H9 (cell line): ENCODE results near the gene PACS1. TPM values are rescaled to one million over a fixed set of nuclear protein-coding genes. Genes with fewer than 3 reads are reported as not detected.
A peak's percentile ranks its signal among the peaks of the same experiment; 100 is the strongest.

Experiments used
- DNase-seq: peaks from one replicate; pipeline ENCODE4 v3.0.0-alpha.2; 2017
- H2AFZ ChIP-seq: one replicate; pipeline ENCODE4 v1.6.1; 2013; ENCODE audit warnings: mild to moderate bottlenecking, low read length, control low read depth, moderate library complexity
- H2AK5ac ChIP-seq: 2 replicates; pipeline ENCODE4 v1.6.1; 2013; ENCODE audit warnings: low read length, control low read depth, mixed read lengths; ENCODE audit not compliant: insufficient read length
- H2BK120ac ChIP-seq: one replicate; pipeline ENCODE4 v1.6.1; 2013; ENCODE audit warnings: low read depth, mild to moderate bottlenecking, low read length, control low read depth, inconsistent platforms; ENCODE audit not compliant: poor library complexity, severe bottlenecking
- H2BK12ac ChIP-seq: 2 replicates; pipeline ENCODE4 v1.6.1; 2013; ENCODE audit warnings: low read length, control low read depth, mixed read lengths, low read depth; ENCODE audit not compliant: insufficient read length
- H2BK15ac ChIP-seq: 2 replicates; pipeline ENCODE4 v1.6.1; 2013; ENCODE audit warnings: low read depth, low read length, control low read depth
- H2BK20ac ChIP-seq: one replicate; pipeline ENCODE4 v1.6.1; 2013; ENCODE audit warnings: low read depth, mild to moderate bottlenecking, low read length, control low read depth, inconsistent platforms; ENCODE audit not compliant: poor library complexity, severe bottlenecking
- H2BK5ac ChIP-seq: 2 replicates; pipeline ENCODE4 v1.6.1; 2013; ENCODE audit warnings: low read length, control low read depth, mixed read lengths; ENCODE audit not compliant: insufficient read length
- H3K14ac ChIP-seq: 2 replicates; pipeline ENCODE4 v1.6.1; 2013; ENCODE audit warnings: low read length, control low read depth; ENCODE audit not compliant: insufficient read depth
- H3K18ac ChIP-seq: 2 replicates; pipeline ENCODE4 v1.6.1; 2013; ENCODE audit warnings: low read depth, mild to moderate bottlenecking, mixed read lengths, low read length, control low read depth; ENCODE audit not compliant: insufficient read length
- H3K23ac ChIP-seq: 2 replicates; pipeline ENCODE4 v1.6.1; 2013; ENCODE audit warnings: low read length, control low read depth, mixed read lengths, low read depth; ENCODE audit not compliant: insufficient read length
- H3K23me2 ChIP-seq: 2 replicates; pipeline ENCODE4 v1.6.1; 2013; ENCODE audit warnings: low read depth, mild to moderate bottlenecking, mixed read lengths, low read length, control low read depth; ENCODE audit not compliant: insufficient read length, poor library complexity, severe bottlenecking
- H3K27ac ChIP-seq: 2 replicates; pipeline ENCODE4 v1.5.1; 2013; ENCODE audit warnings: low read length, control low read depth, mixed read lengths, low read depth; ENCODE audit not compliant: insufficient read length
- H3K27me3 ChIP-seq: 2 replicates; pipeline ENCODE4 v1.6.1; 2013; ENCODE audit warnings: low read length, control low read depth, inconsistent platforms; ENCODE audit not compliant: insufficient read depth
- H3K4ac ChIP-seq: 2 replicates; pipeline ENCODE4 v1.6.1; 2013; ENCODE audit warnings: low read depth, mild to moderate bottlenecking, control low read depth, inconsistent platforms, low read length, moderate library complexity
- H3K4me1 ChIP-seq: 2 replicates; pipeline ENCODE4 v1.6.1; 2013; ENCODE audit warnings: low read length, control low read depth, inconsistent platforms; ENCODE audit not compliant: insufficient read depth
- H3K4me2 ChIP-seq: 2 replicates; pipeline ENCODE4 v1.6.1; 2013; ENCODE audit warnings: low read length, control low read depth, mixed read lengths; ENCODE audit not compliant: insufficient read length, insufficient read depth
- H3K56ac ChIP-seq: 2 replicates; pipeline ENCODE4 v1.6.1; 2013; ENCODE audit warnings: low read depth, mild to moderate bottlenecking, mixed read lengths, low read length, control low read depth; ENCODE audit not compliant: insufficient read length
- H3K79me1 ChIP-seq: 2 replicates; pipeline ENCODE4 v1.6.1; 2013; ENCODE audit warnings: low read depth, mild to moderate bottlenecking, moderate library complexity, low read length, control low read depth, inconsistent platforms; ENCODE audit not compliant: insufficient read depth, poor library complexity, severe bottlenecking
- H3K79me2 ChIP-seq: 2 replicates; pipeline ENCODE4 v1.6.1; 2013; ENCODE audit warnings: low read length, control low read depth, inconsistent platforms; ENCODE audit not compliant: insufficient read depth
- H3K9ac ChIP-seq: 2 replicates; pipeline ENCODE4 v1.6.1; 2013; ENCODE audit warnings: low read length, control low read depth, mixed read lengths; ENCODE audit not compliant: insufficient read length; ENCODE audit errors: extremely low read depth
- H3K9me3 ChIP-seq: one replicate; pipeline ENCODE4 v1.6.1; 2013; ENCODE audit warnings: low read depth, low read length, inconsistent platforms; ENCODE audit not compliant: control insufficient read depth
- H3T11ph ChIP-seq: one replicate; pipeline ENCODE4 v1.6.1; 2013; ENCODE audit warnings: mild to moderate bottlenecking, low read length, control low read depth, inconsistent platforms
- H4K20me1 ChIP-seq: one replicate; pipeline ENCODE4 v1.6.1; 2013; ENCODE audit not compliant: control insufficient read depth, insufficient read length, insufficient read depth
- H4K5ac ChIP-seq: 2 replicates; pipeline ENCODE4 v1.6.1; 2013; ENCODE audit warnings: low read depth, mild to moderate bottlenecking, mixed read lengths, low read length, control low read depth; ENCODE audit not compliant: insufficient read length
- H4K8ac ChIP-seq: replicated peaks from 2 replicates; pipeline ENCODE4 v1.6.1; 2013; ENCODE audit warnings: low read length, control low read depth, mixed read lengths, low read depth; ENCODE audit not compliant: insufficient read length
- H4K91ac ChIP-seq: 2 replicates; pipeline ENCODE4 v1.6.1; 2013; ENCODE audit warnings: low read depth, mild to moderate bottlenecking, moderate library complexity, mixed read lengths, low read length, control low read depth; ENCODE audit not compliant: insufficient read length
- H3K27ac Mint-ChIP-seq, 3 experiments: 2 replicates in 2 of 3; 3 replicates in 1 of 3; pipeline ENCODE4 v1.8.0; 2020 to 2021; ENCODE audit warnings: mixed read lengths in 3 of 3, mild to moderate bottlenecking in 1 of 3, moderate library complexity in 1 of 3
- H3K27me3 Mint-ChIP-seq: 2 replicates; pipeline ENCODE4 v1.8.0; 2021; ENCODE audit warnings: low read depth, mild to moderate bottlenecking, moderate library complexity, mixed read lengths
- H3K36me3 Mint-ChIP-seq, 3 experiments: 2 replicates in 2 of 3; 3 replicates in 1 of 3; pipeline ENCODE4 v1.8.0; 2020 to 2021; ENCODE audit warnings: low read depth in 3 of 3, mixed read lengths in 3 of 3; ENCODE audit not compliant: insufficient read depth in 1 of 3
- H3K4me1 Mint-ChIP-seq, 2 experiments: 2 replicates each; pipeline ENCODE4 v1.8.0; 2020; ENCODE audit warnings: mixed read lengths in 2 of 2
- H3K4me3 Mint-ChIP-seq, 2 experiments: 2 replicates in 1 of 2; 3 replicates in 1 of 2; pipeline ENCODE4 v1.8.0; 2020 to 2021; ENCODE audit warnings: mild to moderate bottlenecking in 2 of 2, mixed read lengths in 2 of 2, moderate library complexity in 1 of 2
- H3K9me3 Mint-ChIP-seq, 2 experiments: 2 replicates in 1 of 2; 3 replicates in 1 of 2; pipeline ENCODE4 v1.8.0; 2020; ENCODE audit warnings: mild to moderate bottlenecking in 2 of 2, mixed read lengths in 2 of 2, moderate library complexity in 1 of 2
- WGBS: extraction: QIAGEN DNeasy Blood & Tissue Kit; methylation state at CpG from one replicate; pipeline ENCODE4 v1.1.7; 2013; ENCODE audit warnings: missing lambda C conversion rate, low lambda C conversion rate, mixed read lengths; ENCODE audit not compliant: insufficient read length; ENCODE audit errors: extremely low coverage; 5-methylcytosine and 5-hydroxymethylcytosine counted together
- total RNA-seq: library from RNA; stranded (reverse); gene quantifications from 2 replicates; pipeline ENCODE4 v1.2.1, GENCODE V29; 2021
- TF ChIP-seq, protein P1 (sequence below): fragments of 200-600 bp; sonication (generic); conservative IDR thresholded peaks from 3 replicates; pipeline ENCODE4 v1.8.0; 2021; ENCODE audit warnings: antibody characterized with exemption, mild to moderate bottlenecking

Gene PACS1
- total RNA-seq, 1 experiment from 2014 or later = 35.5 TPM

- Histone ChIP-seq H4K5ac (no peak overlapping the region), H2AFZ (no peak overlapping the region), H3K4me2 (no peak overlapping the region), H2BK120ac (no peak overlapping the region), H3K79me1 (no peaks in the 10 kb centered on the region), H3K79me2 (peaks cover 1% of the 10 kb centered on the region; the same call in 1 of the 2 replicates), H4K8ac (no peak overlapping the region), H2BK15ac (no peak overlapping the region), H3K27me3 (no peaks in the 10 kb centered on the region), H3T11ph (no peak overlapping the region), H3K18ac (no peak overlapping the region), H3K23me2 (peaks cover 4% of the 10 kb centered on the region), H3K9me3 (no peaks in the 10 kb centered on the region), H3K56ac (no peak overlapping the region), H3K9ac (no peak overlapping the region), H3K4me1 (0 out of 2 replicates have a peak, but pooled peaks cover 2% of the 10 kb centered on the region), H4K91ac (no peak overlapping the region), H2BK12ac (no peak overlapping the region), H2BK20ac (no peak overlapping the region), H4K20me1 (no peaks in the 10 kb centered on the region), H2AK5ac (no peak overlapping the region), H3K23ac (no peak overlapping the region), H3K14ac (no peak overlapping the region), H3K27ac (no peak overlapping the region), H3K4ac (no peak overlapping the region), H2BK5ac (no peak overlapping the region)
- TF ChIP-seq, protein P1, sequence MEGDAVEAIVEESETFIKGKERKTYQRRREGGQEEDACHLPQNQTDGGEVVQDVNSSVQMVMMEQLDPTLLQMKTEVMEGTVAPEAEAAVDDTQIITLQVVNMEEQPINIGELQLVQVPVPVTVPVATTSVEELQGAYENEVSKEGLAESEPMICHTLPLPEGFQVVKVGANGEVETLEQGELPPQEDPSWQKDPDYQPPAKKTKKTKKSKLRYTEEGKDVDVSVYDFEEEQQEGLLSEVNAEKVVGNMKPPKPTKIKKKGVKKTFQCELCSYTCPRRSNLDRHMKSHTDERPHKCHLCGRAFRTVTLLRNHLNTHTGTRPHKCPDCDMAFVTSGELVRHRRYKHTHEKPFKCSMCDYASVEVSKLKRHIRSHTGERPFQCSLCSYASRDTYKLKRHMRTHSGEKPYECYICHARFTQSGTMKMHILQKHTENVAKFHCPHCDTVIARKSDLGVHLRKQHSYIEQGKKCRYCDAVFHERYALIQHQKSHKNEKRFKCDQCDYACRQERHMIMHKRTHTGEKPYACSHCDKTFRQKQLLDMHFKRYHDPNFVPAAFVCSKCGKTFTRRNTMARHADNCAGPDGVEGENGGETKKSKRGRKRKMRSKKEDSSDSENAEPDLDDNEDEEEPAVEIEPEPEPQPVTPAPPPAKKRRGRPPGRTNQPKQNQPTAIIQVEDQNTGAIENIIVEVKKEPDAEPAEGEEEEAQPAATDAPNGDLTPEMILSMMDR = peak; percentile 33; the same call in 2 of the 3 replicates
- no peak overlapping the region for H3K27ac Mint-ChIP-seq
- H3K27me3 Mint-ChIP-seq = peaks cover 23% of the 10 kb centered on the region
- peaks cover 0 to 10% (median 9%) of the 10 kb centered on the region in 3 experiments; a peak in 5 of 7 replicates for H3K36me3 Mint-ChIP-seq
- no CpG with 5 or more reads among the region's 14 CpGs for WGBS
- H3K9me3 Mint-ChIP-seq = no peaks in the 10 kb centered on the region; a peak in 1 of 5 replicates
- H3K4me1 Mint-ChIP-seq = peaks cover 28 to 36% of the 10 kb centered on the region in 2 experiments
- no peak overlapping the region for H3K4me3 Mint-ChIP-seq
- no peak for DNase-seq
Measured at GRCh38 chr11:66283461-66284105, 213.5 kb downstream of the PACS1 start.
